Stimulated activated naive CD8-positive, alpha-beta T cell treated with anti-CD3 and anti-CD28 coated beads, Interleukin-15, Interleukin-2, amounts not matched to agents 100 U/mL and 50 U/mL, for 24 hours (primary cell): ENCODE data around the gene SBK3.
A peak's percentile ranks its signal among the peaks of the same experiment; 100 is the strongest.
"Not testable (repeated sequence)": the region's sequence is repeated elsewhere in the genome, so short reads cannot be mapped to it uniquely, and the experiment has no call there.

ENCODE experiments used
- ATAC-seq: fragments of 150-1000 bp; cut with Tn5 transposase; one replicate; pipeline ENCODE4 v1.10.0; 2021
- DNase-seq: peaks from one replicate; pipeline ENCODE4 v3.0.0; 2021

The SBK3 gene

GRCh38 chr19:55576746-55577145 is 31.4 kb upstream of the SBK3 start:
- DNase-seq (no peak), ATAC-seq (no peak)

DNA sequence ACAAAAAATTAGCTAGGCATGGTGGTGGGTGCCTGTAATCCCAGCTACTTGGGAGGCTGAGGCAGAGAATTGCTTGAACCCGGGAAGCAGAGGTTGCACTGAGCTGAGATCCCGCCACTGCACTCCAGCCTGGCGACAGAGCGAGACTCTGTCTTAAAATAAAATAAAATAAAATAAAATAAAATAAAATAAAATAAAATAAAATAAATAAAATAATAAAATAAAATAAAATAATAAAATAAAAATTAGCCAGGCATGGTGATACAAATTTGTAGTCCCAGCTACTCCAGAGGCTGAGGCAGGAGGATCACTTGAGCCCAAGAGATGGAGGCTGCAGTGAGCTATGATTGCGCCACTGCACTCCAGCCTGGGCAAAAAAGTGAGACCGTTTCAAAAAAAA is 28.6 kb upstream of the SBK3 start:
- not testable (repeated sequence) for ATAC-seq, DNase-seq

DNA sequence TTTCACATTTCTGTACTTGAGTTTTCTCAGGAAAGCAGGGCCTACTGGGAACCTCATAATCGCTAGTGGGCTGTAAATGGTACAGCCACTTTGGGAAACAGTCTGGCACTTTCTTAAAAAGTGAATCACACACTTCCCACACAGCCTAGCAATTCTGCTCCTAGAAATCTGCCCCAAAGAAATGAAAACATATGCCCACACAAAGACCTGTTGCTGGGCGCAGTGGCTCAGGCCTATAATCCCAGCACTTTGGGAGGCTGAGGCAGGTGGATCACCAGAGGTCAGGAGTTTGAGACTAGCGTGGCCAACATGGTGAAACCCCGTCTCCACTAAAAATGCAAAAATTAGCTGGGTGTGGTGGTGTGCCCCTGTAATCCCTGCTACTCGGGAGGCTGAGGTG is 24.1 kb upstream of the SBK3 start:
- not testable (repeated sequence) for ATAC-seq

DNA sequence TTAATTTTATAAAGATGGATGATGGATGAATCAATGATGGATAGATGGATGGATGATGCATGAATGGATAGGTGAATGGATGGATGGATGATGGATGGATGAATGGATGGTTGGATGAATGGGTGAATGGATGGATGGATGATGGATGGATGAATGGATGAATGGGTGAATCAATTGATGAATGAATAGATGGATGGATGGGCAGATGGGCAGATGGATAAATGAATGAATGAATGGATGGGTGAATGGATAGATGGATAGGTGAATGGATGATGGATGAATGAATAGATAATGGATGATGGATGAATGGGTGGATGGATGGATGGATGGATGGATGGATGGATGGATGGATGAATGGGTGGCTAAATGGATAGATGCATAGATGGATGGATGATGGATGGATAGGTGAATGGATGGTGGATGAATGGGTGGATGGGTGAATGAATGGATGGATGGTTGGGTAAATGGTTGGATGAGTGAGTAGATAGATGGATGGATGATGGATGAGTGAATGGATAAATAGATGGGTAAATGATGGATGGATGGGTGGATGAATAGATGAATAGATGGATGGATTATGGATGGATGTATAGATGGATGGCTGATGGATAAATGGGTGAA is 22.5 kb upstream of the SBK3 start:
- DNase-seq: no peak
- no peak for ATAC-seq

More for the DNA sequence above, 24.1 kb upstream of the SBK3 start:
- DNase-seq: not testable (repeated sequence)

GRCh38 chr19:55566823-55567222 is 21.5 kb upstream of the SBK3 start:
- ATAC-seq: no peak

GRCh38 chr19:55563261-55563690 is 17.9 kb upstream of the SBK3 start:
- no peak for ATAC-seq
- DNase-seq: no peak

More at GRCh38 chr19:55566823-55567222, 21.5 kb upstream of the SBK3 start:
- DNase-seq: no peak

GRCh38 chr19:55559684-55560083 is 14.3 kb upstream of the SBK3 start:
- DNase-seq (no peak), ATAC-seq (no peak)

GRCh38 chr19:55554741-55555152 is 9.4 kb upstream of the SBK3 start:
- ATAC-seq (no peak), DNase-seq (no peak)

- ATAC-seq (no peak), DNase-seq (no peak)
Measured at GRCh38 chr19:55554302-55554701, 9.0 kb upstream of the SBK3 start.

DNA sequence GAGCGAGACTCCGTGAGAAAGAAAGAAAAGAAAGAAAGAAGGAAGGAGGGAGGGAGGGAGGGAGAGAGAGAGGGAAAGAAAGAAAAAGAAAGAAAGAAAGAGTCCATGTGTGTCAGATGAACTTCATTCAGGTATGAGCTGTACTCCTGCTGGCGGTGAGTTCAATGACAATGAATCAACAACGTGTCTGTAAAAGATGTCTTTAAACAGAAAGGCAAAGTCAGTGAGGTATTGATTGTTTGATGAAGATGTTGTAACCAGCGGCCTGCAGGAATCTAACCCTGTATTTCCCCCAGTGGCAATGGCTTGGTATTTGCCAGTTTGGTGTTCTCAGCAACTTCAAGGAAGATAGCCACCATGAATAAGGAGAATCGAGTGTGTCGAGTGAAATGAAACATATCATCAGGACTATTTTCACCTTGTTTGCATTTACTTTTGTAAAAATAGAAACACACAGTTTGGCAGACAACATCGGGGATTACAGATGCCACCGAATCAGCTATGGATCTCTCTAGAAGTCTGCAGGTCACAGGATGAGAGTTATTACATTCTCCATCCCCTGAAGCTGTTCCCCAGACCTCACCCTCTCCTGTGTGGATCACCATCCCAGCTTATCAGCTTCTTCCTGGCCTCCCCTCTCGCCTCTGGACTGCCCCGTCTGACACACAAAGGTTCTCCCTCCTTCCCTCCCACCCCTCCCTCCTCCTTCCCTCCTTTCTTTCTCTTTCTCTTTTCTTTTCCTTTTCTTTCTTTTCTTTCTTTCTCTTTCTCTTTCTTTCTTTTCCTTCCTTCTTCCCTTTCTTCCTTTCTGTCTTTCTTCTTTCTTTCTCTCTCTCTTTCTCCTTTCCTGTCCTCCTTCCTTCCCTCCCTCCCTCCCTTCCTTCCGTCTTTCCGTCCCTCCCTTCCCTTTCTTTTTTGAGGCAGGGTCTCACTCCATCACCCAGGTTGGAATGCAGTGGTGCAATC is 8.2 kb upstream of the SBK3 start:
- no peak for ATAC-seq
- DNase-seq: no peak

- DNase-seq (no peak), ATAC-seq (no peak)
Measured at GRCh38 chr19:55552620-55553019, 7.3 kb upstream of the SBK3 start.

DNA sequence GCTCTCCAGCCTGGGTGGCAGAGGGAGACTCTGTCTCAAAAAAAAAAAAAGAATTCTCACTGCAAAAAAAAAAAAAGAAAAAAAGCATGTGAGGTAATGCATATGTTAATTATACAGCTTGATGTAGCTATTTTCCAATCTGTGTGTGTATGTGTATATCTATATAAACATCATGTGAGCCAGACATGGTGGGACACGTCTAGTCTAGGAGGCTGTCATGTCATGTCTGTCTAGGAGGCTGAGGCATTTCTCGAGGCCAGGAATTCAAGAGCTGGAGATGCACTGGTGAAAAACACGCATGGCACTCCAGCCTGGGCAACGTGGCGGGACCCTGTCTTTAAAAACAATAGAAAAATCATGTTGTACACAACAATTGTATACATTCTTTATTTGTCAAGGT is 6.9 kb upstream of the SBK3 start:
- DNase-seq (no peak), ATAC-seq (no peak)

GRCh38 chr19:55550321-55550650 is 4.9 kb upstream of the SBK3 start:
- DNase-seq: no peak

GRCh38 chr19:55549500-55550320 is 4.4 kb upstream of the SBK3 start:
- ATAC-seq: no peak
- no peak for DNase-seq

More at GRCh38 chr19:55550321-55550650, 4.9 kb upstream of the SBK3 start:
- no peak for ATAC-seq

GRCh38 chr19:55546822-55547614 is 1.7 kb upstream of the SBK3 start:
- ATAC-seq: no peak
- DNase-seq: peak; percentile 7

DNA sequence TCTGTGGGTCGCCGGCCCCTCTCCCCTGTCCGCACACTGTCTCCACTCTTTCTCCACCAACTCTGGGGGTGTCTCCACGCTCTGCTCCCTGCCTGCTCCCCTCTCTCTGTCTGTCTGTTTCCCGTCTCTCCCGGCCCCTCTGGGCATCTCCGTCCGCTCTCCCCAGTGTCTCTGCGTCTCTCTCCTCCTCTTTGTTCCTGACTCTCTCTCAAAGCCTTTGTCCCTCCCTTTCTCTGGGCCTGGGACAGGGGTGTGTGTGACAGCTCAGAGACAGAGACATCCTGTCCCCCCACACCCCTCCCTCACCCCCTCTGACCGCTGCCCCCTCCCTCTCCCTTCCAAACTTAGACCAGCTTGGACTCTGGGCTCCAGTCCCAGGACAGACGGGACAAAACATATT is 668 bp upstream of the SBK3 start:
- DNase-seq: no peak
- ATAC-seq: no peak

DNA sequence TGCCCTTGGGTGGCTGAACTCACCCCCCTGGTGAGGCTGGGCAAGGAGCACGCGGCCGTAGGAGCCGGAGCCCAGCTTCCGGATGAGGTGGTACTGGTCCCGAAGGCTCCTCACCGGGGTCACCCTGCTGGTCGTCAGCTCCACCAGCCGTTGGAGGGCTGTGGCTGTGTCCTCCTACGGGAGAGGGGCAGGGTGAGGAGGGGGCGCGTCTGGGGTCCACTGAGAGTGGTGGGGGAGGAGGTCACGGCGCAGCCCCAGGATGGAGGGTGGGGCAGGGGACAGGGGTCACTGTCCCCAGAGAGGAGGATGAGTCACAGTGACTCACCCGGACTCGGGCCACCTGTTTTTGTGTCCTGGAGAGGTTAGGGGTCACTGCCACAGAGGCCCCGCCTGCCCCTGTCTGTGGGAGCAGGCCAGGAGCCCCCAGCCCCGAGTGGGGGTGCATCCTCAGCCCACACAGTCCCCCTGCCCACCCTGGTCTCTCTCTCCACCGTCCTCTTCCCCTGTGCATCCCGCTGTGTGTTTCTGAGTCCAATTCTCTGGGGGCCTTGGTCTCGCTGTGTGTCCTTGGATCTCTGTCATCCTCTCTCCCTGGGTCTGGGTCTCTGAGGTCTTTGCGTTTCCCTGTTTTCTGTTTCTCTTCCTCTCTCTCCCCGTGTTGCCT is 435 bp downstream of the SBK3 start:
- ATAC-seq (no peak), DNase-seq (no peak)

DNA sequence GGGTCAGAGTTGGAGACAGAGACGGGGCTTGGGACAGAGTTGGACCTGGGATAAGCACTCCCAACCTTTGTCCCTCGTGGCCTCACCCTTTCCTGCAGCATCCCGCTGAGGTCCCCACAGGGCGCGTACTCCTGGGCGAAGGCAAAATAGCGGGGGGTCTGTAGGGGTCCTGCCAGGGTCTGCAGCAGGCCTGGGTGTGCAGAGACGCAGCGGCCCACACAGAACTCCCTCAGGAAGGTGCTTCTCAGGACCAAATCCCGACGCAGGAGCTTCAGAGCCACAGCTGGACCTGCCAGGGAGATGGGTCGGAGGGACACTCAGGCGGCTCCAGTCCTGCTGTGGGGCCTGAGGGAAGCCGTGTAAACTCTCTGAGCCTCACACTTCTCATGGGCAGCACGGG is 1.3 kb downstream of the SBK3 start:
- ATAC-seq (no peak), DNase-seq (no peak)

- no peak for ATAC-seq
Measured at GRCh38 chr19:55543567-55543966, 1.8 kb downstream of the SBK3 start.

GRCh38 chr19:55542292-55542855 is 3.0 kb downstream of the SBK3 start:
- ATAC-seq: no peak

More at GRCh38 chr19:55543567-55543966, 1.8 kb downstream of the SBK3 start:
- DNase-seq: no peak

GRCh38 chr19:55541091-55541490 is 4.3 kb downstream of the SBK3 start:
- DNase-seq (no peak), ATAC-seq (no peak)

More at GRCh38 chr19:55542292-55542855, 3.0 kb downstream of the SBK3 start:
- no peak for DNase-seq
